Breast epithelium (tissue), 4 donors: Measurements from ENCODE around the gene STX8. TPM values are rescaled to one million over a fixed set of nuclear protein-coding genes. Genes with fewer than 3 reads are reported as not detected.
"Not testable (repeated sequence)": the region's sequence is repeated elsewhere in the genome, so short reads cannot be mapped to it uniquely, and the experiment has no call there.

Experiments
- DNase-seq, 2 donors: peaks; one replicate each; pipeline ENCODE4 v3.0.0-alpha.2; 2019; ENCODE audit warnings: low spot score in 2 of 2
- H3K27ac ChIP-seq, 2 donors: fragments of 200-600 bp; sonication (generic) in 1 of 2; one replicate each; pipeline ENCODE4 v1.5.1; 2016 to 2019; ENCODE audit warnings: mild to moderate bottlenecking in 1 of 2
- H3K27me3 ChIP-seq, 2 donors: fragments of 200-600 bp; sonication (generic) in 1 of 2; one replicate each; pipeline versions ENCODE4 v1.5.1 to v1.6.0; 2017 to 2019; ENCODE audit warnings: control low read depth in 1 of 2, mild to moderate bottlenecking in 1 of 2
- H3K36me3 ChIP-seq: fragments of 200-600 bp; one replicate; pipeline ENCODE4 v1.5.1; 2019
- H3K4me1 ChIP-seq, 2 donors: fragments of 200-600 bp; sonication (generic); one replicate each; pipeline ENCODE4 v1.5.1; 2016 to 2019; ENCODE audit warnings: control low read depth in 1 of 2
- H3K4me3 ChIP-seq, 3 donors: fragments of 200-600 bp; sonication (generic); 1 replicate in 2 of 3; 2 replicates in 1 of 3; pipeline ENCODE4 v1.5.1; 2016 to 2019; ENCODE audit warnings: mild to moderate bottlenecking in 3 of 3, moderate library complexity in 2 of 3
- H3K9me3 ChIP-seq, 2 donors: fragments of 200-600 bp; sonication (generic) in 1 of 2; one replicate each; pipeline ENCODE4 v1.5.1; 2016 to 2019; ENCODE audit warnings: control low read depth in 1 of 2
- CTCF ChIP-seq, 3 donors: fragments of 450-650 bp; IDR thresholded peaks; one replicate each; pipeline ENCODE4 v1.5.1; 2016 to 2017; ENCODE audit warnings: antibody characterized with exemption in 3 of 3, mild to moderate bottlenecking in 3 of 3, moderate library complexity in 3 of 3
- POLR2A ChIP-seq: fragments of 450-650 bp; IDR thresholded peaks from one replicate; pipeline ENCODE4 v1.6.1; 2016; ENCODE audit warnings: antibody characterized with exemption, mild to moderate bottlenecking, moderate library complexity
- POLR2AphosphoS5 ChIP-seq, 3 donors: sonication (generic); formaldehyde crosslinking; IDR thresholded peaks; one replicate each; pipeline ENCODE4 v1.6.1; 2017; ENCODE audit warnings: antibody characterized with exemption in 3 of 3
- intact Hi-C: fragments of 100-400 bp; cut with DNase I; formaldehyde crosslinking; loops from one replicate; pipeline ENCODE4 v1.15.1; 2023; ENCODE audit warnings: low total_unique reads
- total RNA-seq, 3 donors: library from RNA; depleted of rRNA; stranded (reverse); fragments of >200 nt; gene quantifications; one replicate each; pipeline ENCODE4 v1.1.0, GENCODE V29; 2016

Gene STX8
- total RNA-seq, 3 donors from 2014 or later, result 54.1 to 101 (median 60.4) TPM

- DNase-seq, result no peak
- no peaks in the 10 kb centered on the region for H3K27me3 ChIP-seq
- H3K4me1 ChIP-seq, result no peaks in the 10 kb centered on the region
- H3K9me3 ChIP-seq, result no peaks in the 10 kb centered on the region
- TF ChIP-seq CTCF (IDR thresholded peaks at IDR 0.05), result no peak
- TF ChIP-seq POLR2AphosphoS5 (IDR thresholded peaks at IDR 0.05), result no peak
- TF ChIP-seq POLR2A, result no peak
- intact Hi-C loops, result no loop called here
- H3K27ac ChIP-seq, result no peak overlapping the region
- no peaks in the 10 kb centered on the region for H3K36me3 ChIP-seq
- no peak overlapping the region for H3K4me3 ChIP-seq
These were observed 30.8 kb upstream of the STX8 start for GRCh38 chr17:9606453-9606852.

- H3K4me3 ChIP-seq, DNase-seq, H3K9me3 ChIP-seq, H3K27ac ChIP-seq, H3K27me3 ChIP-seq, H3K4me1 ChIP-seq, intact Hi-C loops, H3K36me3 ChIP-seq: not testable (repeated sequence)
These were observed 29.0 kb upstream of the STX8 start for GRCh38 chr17:9604583-9604982.

DNA sequence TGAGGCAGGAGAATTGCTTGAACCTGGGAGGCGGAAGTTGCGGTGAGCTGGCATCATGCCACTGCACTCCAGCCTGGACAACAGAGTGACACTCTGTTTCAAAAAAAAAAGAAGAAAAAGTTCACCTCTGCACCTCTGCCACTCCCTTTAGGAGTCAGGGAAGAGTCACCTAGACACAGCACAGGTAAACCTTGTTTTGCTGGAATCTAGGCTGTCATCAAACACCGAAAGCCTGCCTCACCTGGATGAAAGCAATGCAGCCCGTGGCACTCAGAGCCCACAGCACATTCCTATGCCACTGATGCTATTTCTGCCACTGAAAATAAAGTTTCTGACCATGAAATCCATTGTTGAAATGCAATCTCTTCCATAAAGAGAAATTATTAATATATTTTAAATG lies 23.0 kb upstream of the STX8 start:
- TF ChIP-seq CTCF (IDR thresholded peaks at IDR 0.05) (no peak), POLR2AphosphoS5 (IDR thresholded peaks at IDR 0.05) (no peak), POLR2A (no peak)
- Histone ChIP-seq H3K4me1 (no peaks in the 10 kb centered on the region), H3K27ac (no peak overlapping the region), H3K36me3 (no peaks in the 10 kb centered on the region), H3K4me3 (no peak overlapping the region), H3K27me3 (no peaks in the 10 kb centered on the region), H3K9me3 (no peaks in the 10 kb centered on the region)
- intact Hi-C loops, result no loop called here
- no peak for DNase-seq

- DNase-seq, H3K27ac ChIP-seq, intact Hi-C loops, H3K4me3 ChIP-seq, H3K27me3 ChIP-seq, H3K9me3 ChIP-seq, H3K4me1 ChIP-seq, H3K36me3 ChIP-seq: not testable (repeated sequence)
These were observed 22.0 kb upstream of the STX8 start for GRCh38 chr17:9597638-9598037.

DNA sequence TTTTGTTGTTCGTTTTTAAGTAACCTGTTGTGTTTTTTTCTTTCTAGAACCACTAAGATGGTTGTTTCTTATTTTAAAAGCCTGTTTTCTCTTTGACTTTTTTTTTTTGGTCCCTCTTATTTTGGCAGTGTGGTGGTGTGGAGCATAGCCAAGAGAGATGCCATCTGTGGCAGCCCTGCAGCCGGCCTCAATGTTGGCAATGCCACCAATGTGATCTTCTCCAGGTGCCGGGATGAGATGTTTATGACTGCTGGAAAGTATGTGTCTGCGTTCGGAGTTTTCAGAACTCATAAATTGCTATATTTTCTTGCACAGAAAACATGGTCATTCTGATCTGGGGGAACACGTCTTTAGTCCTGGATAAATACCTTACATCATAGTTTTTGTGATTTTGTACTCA lies 18.4 kb upstream of the STX8 start:
- Histone ChIP-seq H3K27me3 (no peaks in the 10 kb centered on the region), H3K27ac (no peak overlapping the region), H3K4me3 (no peak overlapping the region), H3K4me1 (no peaks in the 10 kb centered on the region), H3K9me3 (no peaks in the 10 kb centered on the region), H3K36me3 (no peaks in the 10 kb centered on the region)
- DNase-seq, result no peak
- intact Hi-C loops, result no loop called here
- no peak for TF ChIP-seq CTCF (IDR thresholded peaks at IDR 0.05)
- no peak for TF ChIP-seq POLR2AphosphoS5 (IDR thresholded peaks at IDR 0.05)
- TF ChIP-seq POLR2A, result no peak

GRCh38 chr17:9587969-9588656 lies 12.5 kb upstream of the STX8 start:
- intact Hi-C loops, result no loop called here
- TF ChIP-seq CTCF (IDR thresholded peaks at IDR 0.05) (no peak), POLR2A (no peak), POLR2AphosphoS5 (IDR thresholded peaks at IDR 0.05) (no peak)
- H3K27ac ChIP-seq, result no peak overlapping the region
- H3K4me1 ChIP-seq, result no peaks in the 10 kb centered on the region
- no peak overlapping the region for H3K4me3 ChIP-seq
- no peaks in the 10 kb centered on the region for H3K9me3 ChIP-seq
- DNase-seq, result no peak
- no peaks in the 10 kb centered on the region for H3K27me3 ChIP-seq
- no peaks in the 10 kb centered on the region for H3K36me3 ChIP-seq
